Stimulated activated CD4-positive, alpha-beta T cell treated with anti-CD3 and anti-CD28 coated beads, Interleukin-4, amount 100 ng/mL, for 1 hour (primary cell): Measurements from ENCODE around the gene PLSCR4.
"Not testable (repeated sequence)": the region's sequence is repeated elsewhere in the genome, so short reads cannot be mapped to it uniquely, and the experiment has no call there.

Experiments used
- DNase-seq: peaks from one replicate; pipeline ENCODE4 v3.0.0-alpha.2; 2020

Gene PLSCR4, protein sequence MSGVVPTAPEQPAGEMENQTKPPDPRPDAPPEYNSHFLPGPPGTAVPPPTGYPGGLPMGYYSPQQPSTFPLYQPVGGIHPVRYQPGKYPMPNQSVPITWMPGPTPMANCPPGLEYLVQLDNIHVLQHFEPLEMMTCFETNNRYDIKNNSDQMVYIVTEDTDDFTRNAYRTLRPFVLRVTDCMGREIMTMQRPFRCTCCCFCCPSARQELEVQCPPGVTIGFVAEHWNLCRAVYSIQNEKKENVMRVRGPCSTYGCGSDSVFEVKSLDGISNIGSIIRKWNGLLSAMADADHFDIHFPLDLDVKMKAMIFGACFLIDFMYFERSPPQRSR

DNA sequence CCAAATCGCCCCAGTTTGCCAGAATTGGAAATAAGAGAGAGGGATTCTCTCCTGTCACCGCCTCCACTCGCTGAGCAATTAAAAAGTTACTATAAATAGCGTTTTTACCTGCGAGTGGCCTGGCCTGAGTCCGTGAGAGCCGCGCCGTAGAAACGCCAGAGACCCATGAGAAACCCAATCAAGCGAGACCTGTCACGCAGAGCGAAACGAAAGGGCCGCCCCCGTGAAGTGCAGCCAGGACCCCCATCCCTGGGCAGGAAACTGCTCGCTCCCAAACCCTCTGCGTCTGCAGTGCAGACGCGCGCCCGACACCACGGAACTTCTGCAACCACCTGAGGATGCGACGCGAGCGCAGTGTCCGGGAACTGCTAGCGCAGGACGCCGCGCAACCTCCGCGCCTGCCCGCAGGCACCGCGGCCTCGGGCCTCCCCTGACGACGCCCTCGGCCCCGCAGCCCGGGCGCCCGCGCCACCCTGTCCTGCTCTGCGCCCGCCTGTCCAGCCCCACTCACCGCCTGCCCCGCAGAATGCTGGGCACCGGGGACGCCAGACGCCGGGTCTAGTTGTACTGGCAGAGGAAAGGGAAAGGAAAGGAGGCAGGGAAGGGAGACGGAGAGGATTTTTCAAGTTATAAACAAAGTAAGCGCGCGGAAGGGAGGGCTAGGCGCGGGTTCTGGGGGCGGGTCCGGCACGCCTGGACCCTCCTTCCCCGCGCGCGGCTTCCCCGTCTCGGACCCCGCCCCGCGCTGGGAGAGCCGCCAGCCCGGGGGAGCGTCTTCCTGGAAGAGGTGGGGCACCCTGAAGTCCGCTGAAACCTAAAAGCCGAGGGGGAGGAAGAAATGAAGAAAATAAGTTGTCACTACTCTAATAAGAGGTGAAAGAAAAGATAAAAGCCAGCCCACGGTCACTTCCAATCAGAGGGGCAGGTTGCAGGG, at the start of gene PLSCR4:
TSS of gene PLSCR4 (minus strand) at position 657 of the 934 bp plus-strand sequence. CDS start 29,034 bp downstream, outside the sequence.
- DNase-seq: peak; percentile 5

DNA sequence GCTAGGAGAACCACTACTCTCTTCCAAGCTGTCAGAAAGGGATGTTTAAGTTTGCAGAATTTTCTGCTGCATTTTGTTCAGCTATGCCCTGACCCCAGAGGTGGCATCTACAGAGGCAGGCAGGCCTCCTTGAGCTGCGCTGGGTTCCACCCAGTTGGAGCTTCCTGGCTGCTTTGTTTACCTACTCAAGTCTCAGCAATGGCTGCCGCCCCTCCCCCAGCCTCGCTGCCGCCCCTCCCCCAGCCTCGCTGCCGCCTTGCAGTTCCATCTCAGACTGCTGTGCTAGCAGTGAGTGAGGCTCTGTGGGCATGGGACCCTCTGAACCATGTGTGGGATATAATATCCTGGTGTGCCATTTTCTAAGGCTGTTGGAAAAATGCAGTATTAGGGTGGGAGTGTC, 42.5 kb upstream of the PLSCR4 start:
- not testable (repeated sequence) for DNase-seq

DNA sequence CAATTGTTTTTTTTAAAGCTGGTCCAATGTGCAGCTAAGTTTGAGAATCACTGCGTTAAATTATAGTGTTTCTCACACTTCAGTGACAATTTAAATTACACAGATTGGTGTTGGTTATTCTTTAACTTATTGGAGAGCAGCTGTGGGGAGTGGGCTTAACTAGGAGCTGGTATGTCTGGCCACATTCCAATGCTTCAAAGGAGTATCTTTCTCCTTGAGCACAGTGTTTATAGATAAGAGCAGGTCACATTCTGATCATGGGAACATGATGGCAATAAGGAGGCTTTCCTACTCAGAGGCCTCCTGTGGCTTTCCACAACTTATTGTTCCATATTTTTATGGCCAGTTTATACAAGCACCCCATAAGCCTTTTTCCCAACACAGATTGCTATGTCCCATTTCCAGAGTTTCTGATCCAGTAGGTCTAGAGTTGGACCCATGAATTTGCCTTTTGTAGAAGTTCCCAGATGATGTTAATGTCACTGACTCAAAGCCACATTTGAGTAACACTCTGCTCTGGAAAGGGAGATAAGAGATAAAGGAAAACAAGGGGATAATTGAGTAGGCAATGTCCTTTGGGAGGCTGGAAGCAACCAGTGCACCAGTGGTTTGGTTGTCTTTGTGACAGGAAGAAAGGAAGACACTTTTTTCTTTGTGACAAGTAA, 33.0 kb upstream of the PLSCR4 start:
- no peak for DNase-seq

DNA sequence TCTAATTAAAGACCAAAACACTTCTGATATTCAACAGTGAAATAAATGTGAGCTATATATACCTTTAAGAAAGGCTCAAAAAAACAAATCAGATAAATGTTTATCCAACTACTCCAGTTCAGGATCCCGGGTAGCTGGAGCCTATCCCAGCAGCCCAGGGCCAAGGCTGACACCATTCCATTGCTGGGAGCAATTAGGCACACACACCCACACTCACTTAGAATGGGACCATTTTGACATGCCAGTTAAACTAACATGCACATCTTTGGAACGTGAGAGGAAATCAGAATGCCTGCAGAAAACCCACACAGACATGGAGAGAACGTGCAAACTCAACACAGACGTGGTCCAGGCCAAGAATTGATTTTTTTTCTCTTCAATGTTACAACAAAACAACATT, 30.0 kb upstream of the PLSCR4 start:
- DNase-seq: no peak

DNA sequence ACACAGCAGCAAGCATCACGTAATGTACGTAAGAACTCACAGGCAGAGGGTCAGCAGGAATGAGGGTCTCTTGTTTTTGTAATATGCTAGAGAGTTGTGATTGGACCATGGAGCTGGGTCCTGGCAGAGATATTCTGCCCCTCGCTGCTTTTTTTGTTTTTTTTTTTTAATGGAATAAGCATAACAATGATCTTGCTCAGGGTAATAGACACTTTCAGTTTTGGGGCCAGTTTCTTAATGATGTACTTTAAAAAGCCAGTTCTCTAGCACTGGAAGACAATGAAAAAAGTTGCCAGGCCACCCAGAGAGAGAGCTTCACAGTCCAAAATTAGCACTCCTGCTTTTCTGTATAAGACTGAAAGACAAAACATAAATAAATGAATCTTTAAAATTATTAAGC, 29.0 kb upstream of the PLSCR4 start:
- DNase-seq: no peak

DNA sequence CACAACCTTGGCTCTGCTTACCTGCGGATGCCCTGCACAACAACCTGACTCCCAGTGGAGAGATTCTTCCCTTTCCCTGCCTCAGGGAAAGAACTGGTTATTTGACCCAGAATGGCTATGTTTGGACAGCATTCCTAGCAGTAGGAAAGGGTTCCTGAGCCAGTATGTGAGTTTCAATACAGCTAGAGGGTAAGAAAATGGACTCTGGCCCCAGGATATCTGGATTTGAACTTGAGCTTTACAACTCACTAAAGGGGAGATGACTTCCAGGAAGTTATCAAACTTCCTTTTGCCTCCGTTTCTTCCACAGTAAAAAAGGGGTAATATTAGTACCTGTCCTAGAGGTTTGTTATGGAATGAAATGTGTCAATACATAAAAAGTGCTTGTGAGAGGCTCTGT, 28.1 kb upstream of the PLSCR4 start:
- DNase-seq: no peak

DNA sequence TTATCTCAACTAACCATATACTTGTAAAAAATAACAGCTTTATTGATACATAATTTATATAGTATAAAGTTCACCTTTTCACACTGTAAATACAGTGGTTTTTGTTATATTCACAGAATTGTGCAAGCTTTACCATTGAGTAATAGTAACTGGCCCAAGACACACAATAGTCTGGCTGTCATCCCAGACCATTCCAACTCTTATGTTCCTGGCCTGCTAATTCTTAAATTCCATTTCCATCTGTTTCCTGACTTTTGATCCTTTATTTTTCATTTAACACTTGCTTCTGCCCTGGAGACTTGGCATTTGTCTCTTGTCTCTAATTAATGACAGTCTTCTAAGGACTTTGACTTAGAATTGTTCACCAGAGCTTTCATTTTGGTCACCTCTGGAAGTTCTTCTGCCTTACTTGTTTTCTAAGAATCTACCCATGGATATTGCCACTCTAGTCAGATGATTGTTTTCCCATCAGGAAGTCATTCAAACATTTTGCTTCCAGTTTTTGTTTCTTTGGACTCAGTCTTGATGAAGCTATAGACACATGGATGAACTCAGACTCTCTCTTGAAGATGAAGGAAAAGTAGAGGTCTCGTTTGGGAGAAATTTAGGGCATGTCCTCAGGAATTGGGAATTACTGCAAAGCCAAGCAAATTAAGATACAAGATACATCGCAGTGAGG, 27.2 kb upstream of the PLSCR4 start:
- DNase-seq: no peak

DNA sequence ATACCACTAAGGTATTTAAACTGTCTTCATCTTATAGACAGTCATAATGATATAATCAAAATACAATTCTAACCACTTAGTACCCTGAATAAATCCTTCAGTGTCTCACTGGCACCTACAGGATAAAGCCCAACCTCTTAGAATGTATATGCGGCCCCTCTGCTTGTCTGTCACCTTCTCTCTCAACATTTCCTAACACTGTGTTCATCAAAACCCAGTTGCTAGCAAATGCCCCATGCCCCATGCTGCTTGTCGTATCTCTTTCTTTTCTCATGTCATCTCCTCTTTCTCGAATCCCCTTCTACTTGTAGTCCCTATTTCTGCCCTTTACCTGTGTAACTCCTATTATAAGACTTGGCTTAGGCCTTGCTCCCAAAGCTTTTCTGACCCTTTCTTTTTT, 24.6 kb upstream of the PLSCR4 start:
- DNase-seq: no peak

DNA sequence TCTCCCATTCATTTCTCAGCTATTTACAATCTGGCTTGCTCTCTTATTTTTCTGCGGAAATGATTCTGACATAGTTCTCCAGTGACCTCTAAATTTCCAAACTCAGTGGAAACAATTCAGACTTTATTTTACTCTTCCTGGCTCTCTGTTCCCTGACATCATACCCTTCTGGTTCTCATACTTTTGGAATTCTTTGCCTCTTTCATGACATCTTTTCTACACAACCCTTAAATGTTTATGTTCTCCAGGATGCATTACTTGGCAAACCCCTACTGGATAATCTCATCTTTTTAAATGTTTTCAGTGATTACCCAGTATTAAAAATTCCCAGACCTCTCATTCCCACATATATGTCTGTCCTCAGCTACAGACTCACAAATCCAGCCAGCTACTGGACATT, 23.9 kb upstream of the PLSCR4 start:
- no peak for DNase-seq

DNA sequence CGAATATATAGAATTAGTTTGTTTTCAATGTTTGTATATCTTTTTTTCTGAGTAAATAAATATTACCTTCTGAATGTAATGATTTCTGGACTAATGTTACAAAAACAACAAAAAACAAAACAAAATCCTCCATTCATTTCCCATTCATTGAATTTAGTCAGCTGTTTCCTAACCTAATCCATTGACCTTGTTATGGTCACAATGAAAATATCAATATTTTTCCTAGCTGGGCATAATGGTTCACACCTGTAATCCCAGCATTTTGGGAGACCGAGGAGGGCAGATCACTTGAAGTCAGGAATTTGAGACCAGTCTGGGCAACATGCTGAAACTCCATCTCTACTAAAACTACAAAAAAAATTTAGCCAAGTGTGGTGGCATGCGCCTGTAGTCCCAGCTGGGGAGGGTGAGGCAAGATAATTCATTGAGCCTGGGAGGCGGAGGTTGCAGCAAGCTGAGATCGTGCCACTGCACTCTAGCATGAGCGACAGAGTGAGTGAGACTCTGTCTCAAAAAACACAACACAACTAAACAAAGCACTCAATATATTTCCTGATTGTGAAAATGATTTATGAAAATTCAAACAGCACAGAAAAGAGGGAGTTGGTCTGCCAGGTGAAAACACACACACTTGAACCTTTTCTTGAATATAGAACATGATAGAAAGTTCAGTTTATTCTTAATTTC, 23.0 kb upstream of the PLSCR4 start:
- no peak for DNase-seq

DNA sequence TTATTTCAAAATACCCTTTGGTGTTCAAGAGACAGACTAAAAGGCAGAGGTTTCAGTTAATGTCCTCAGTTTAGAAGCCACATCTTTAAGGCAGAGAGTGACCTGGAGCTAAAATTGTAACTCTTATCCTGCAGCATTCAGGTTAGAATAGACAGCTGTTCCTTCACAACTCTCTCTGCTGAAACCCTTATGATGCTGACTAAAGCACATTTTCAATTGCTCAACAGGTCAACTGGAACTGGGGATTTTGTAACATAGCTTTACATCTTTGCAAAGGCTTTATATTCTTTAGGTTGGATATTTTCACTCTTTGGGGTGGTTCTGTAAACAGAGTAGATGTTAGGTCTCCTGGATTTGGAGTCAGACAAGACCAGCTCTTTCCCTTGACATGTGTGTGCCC, 20.3 kb upstream of the PLSCR4 start:
- DNase-seq: no peak

DNA sequence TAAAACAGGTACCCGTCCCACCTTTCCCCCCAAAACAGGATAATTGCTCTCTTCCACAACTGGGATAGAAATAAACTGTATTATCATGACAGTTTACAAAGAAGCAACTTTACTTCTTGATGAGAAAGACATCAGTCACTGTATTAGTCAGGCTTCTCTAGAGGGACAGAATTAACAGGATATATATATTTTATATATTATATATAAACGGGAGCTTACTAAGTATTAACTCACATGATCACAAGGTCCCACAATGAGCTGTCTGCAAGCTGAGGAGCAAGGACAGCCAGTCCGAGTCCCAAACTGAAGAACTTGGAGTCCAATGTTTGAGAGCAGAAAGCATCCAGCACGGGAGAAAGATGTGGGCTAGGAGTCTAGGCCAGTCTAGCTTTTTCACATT, 18.4 kb upstream of the PLSCR4 start:
- no peak for DNase-seq

DNA sequence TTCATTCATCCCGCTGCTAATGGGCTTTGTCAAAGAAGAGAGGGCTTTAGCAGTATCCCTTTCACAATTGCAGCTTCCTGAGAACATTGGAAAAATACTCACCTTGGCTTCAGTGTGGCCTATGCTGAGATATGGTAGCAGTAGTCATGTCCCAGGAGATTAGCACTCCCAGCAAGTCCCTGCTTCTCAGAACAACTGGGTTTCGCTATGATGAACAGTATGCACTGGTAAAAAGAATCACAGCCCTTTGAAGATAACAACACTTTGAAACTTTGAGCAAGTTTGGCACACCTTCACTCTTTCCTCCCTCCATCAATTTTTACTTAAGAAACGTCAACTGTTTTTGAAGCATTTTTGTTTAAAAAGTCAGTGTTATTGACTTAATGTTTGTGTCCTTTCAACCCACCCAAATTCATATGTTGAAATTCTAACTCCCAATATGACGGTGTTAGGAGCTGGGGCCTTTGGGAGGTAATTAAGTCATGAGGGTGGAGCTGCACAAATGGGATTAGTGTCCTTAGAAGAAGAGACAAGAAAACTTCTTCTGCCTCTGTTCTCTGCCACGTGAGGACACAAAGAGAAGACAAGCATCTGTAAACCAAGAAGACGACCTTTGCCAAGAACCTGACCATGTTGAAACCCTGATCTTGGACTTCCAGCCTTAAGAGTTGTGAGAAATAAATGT, 17.8 kb upstream of the PLSCR4 start:
- DNase-seq: no peak

DNA sequence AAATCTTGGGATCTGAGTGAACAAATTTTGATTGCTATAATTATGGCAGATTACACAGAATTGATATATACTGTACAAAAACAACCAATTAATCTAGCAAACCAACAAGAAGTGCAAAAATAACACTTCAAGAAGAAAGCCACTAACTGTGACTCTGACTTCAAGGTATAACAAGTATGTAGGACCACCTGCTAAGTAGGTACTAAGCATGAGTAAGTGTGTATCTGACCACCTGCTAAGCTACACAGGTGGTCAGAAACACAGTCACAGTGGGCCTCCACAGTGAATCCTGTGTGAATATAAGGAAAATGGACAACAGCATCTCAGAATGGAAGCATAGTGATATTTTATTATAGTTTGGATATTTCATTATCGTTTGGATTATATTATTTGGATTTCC, 14.8 kb upstream of the PLSCR4 start:
- no peak for DNase-seq

DNA sequence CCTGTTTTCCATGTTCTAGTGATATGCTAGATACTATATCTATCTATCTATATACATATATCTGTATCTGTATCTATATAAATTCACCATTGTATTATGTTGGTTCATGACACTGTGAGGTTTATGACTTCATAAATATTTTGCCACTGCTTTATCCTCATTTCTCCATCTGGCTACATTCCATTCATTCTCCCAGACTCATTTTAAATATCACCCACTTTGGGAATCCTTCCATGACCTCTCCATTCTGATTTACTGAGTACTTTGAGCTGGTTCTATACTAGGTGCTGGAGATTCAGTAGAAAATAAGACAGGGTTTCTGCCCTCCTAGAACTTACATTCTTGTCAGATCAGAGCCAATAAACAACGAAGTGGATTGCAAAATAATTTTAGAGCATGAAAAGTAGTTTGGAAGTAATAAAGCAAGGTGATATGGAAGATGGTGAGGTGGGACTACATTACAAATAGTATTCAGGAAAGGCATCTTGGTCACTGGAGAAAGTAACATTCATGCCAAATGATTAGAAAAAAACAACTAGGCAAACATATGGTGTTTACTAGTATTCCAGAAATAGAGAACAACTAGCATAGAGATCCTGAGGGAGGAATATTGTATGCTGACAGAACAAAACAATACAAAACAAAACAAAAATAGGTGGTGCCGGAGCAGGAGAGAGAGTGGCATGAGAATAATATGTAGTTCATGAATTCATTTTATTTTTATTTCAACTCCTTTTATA, 11.6 kb upstream of the PLSCR4 start:
- no peak for DNase-seq

DNA sequence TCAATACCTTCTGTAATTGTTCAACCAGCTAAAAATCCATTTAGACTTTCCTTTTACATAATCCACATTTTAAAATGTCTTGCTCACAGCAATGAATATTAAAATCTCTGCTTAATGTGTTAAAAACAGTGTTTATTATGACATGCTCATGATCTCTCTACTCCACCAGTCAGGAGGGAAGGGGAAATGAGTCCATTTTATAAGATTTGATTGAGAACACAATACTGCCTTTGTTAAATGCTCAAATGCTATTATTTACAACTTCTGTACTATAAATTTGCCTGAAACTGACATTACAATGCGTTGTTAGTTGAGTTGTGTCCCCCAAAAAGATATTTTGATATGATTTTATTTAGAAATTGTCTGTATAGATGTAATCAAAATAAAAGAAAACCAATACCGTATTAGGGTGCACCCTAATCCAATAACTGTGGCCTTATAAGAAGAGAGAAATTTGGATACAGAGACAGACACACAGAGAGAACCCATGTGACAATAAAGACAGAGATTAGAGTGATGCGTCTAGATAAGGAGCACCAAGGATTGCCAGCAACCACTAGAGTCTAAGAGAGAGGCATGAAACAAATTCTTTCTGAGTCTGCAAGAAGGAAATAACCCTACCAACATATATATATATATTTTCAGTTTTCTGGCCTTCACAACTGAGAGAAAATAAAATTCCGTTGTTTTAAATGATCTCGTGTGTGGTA, 9.1 kb upstream of the PLSCR4 start:
- DNase-seq: no peak

DNA sequence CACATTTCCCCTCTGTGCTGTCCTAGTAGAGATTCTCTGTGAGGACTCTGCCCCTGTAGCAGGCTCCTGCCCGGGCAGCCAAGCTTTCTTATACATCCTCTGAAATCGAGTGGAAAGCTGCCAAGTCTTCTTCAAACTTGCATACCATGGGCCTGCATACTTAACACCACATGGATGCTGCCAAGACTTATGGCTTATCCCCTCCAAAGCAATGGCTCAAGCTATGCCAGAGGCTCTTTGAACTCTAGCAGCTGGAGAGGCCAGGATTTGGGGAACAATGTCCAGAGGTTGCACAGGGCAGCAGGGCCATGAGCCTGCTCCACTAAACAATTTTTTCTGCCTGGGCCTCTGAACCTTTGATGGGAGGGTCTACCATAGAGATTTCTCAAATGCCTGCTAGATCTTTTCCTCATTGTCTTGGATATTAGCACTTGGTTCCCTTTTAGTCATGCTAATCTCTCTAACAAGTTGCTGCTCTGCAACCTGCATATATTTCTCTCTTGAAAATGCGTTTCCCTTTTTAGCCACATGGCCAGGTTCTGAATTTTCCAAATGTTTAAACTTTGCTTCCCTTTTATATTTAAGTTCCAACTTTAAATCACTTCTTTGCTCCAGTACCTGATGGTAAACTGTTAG, 6.1 kb upstream of the PLSCR4 start:
- DNase-seq: no peak

DNA sequence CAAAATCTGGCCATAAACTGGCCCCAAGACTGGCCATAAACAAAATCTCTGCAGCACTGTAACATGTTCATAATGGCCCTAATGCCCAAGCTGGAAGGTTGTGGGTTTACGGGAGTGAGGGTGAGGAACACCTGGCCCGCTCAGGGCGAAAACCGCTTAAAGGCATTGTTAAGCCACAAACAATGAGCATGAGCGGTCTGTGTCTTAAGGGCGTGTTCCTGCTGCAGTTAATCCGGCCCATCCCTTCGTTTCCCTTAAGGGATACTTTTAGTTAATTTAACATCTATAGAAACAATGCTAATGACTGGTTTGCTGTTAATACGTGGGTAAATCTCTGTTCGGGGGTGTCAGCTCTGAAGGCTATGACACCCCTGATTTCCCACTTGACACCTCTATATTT, 1.5 kb upstream of the PLSCR4 start:
- not testable (repeated sequence) for DNase-seq

DNA sequence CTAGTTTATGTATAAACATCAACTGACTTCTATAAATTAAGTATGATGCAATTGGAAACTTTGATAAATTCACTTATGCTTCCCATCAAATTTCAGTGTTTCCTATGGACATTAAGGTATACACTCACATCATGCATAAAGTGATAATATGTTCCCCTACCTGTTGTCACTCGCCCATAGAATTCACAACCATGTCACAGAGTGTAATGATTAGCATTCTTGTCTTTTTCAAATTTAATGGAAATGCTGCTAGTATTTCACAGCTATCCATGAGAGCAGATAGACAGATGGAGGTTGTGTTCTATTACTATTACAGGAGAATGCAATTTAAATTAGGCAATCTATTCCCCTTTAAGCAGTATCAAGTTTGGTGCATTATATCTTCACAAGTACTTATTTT, 984 bp downstream of the PLSCR4 start:
- no peak for DNase-seq

DNA sequence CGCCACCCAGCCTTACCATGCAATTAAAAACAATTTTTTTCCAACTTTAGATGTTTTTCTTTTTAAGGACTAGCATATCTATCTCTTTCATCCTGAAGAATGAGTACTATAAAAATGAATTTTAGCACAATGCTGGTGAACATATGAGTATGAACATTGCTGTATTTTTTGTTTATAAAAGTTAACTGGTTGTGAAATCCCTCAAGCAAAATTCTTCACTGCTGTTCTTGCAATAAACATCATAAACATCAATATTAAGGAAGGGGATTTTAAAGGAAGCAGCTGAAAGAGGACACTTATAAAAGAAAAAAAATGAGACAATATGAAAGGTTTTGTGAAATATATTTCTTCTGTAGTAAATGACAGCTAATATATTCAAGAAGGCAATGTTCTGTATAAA, 3.0 kb downstream of the PLSCR4 start:
- DNase-seq: no peak
